Measurements from ENCODE around the gene CNTNAP2. TPM values are rescaled to one million over a fixed set of nuclear protein-coding genes. Genes with fewer than 3 reads are reported as not detected.
"Not testable (repeated sequence)": the region's sequence is repeated elsewhere in the genome, so short reads cannot be mapped to it uniquely, and the experiment has no call there.

Gene CNTNAP2
- total RNA-seq, 2 donors from 2014 or later, result not detected

DNA sequence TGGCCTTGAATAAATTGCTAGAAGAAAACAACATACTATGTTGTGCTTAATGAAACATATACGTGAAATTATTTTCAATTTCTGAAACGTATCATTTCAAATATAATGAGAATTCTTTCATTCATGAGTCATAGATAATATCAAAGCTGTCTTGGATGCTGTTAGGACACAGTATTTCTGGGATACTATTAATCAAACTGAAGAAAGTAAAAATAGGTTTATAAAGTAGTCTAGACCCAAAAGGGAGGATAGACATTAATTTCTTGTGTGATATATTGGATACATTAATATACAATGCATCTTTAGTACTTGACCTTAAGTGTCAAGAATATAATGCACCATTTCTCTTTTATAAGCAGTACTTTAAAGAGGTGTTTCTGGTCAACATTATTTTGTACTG lies 89.7 kb downstream of the CNTNAP2 start:
- no peaks in the 10 kb centered on the region for H3K27me3 Mint-ChIP-seq
- H3K36me3 Mint-ChIP-seq (ENCODE audit: low read depth), result no peaks in the 10 kb centered on the region
- no peaks in the 10 kb centered on the region for H3K4me1 Mint-ChIP-seq
- H3K27ac Mint-ChIP-seq, result no peak overlapping the region
- no peaks in the 10 kb centered on the region for H3K9me3 Mint-ChIP-seq
- H3K4me3 Mint-ChIP-seq, result no peak overlapping the region
- no peak for ATAC-seq (replicated peaks)

DNA sequence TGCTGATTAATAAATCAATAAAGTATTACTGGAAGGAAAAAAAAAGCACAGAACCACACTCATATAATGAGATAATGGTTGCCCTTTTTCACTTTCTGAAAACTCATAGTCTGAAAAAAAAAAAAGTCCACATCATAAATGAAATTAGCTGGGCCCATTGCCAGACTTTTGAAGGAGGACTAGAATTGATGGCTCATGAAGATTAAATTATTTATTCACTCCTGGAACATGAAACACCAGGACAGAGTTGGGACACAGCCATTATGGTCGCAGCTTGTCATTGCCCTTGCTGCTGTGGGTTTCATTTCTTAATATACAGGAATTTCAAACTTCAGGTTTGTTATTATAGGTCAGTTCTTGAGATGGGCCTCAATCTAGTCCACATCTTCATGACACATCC lies 91.9 kb downstream of the CNTNAP2 start:
- Mint-ChIP-seq H3K9me3 (no peaks in the 10 kb centered on the region), H3K27ac (no peak overlapping the region), H3K4me1 (no peaks in the 10 kb centered on the region), H3K4me3 (no peak overlapping the region), H3K27me3 (no peaks in the 10 kb centered on the region), H3K36me3 (ENCODE audit: low read depth) (no peaks in the 10 kb centered on the region)
- ATAC-seq (replicated peaks), result no peak

DNA sequence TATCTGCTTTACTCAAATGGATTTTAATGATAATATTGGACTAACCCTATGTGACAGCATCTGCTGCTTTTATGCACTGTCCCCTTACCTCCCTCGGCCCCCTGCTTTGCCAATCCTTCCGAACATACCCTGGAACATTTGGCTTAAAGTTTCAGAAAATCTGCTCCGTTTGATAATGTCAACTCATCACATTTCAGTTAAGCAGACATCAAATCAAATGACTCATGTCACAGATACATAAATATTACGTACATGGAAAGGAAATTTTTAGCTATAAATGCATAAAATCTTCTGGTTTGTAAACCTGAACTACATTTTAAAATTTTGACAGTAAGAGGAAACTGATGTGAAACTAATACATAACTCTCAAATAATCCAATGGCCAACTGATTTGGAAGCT lies 98.2 kb downstream of the CNTNAP2 start:
- no peak for ATAC-seq (replicated peaks)
- no peaks in the 10 kb centered on the region for H3K27me3 Mint-ChIP-seq
- H3K9me3 Mint-ChIP-seq, result peaks cover 4% of the 10 kb centered on the region
- no peak overlapping the region for H3K27ac Mint-ChIP-seq
- H3K36me3 Mint-ChIP-seq (ENCODE audit: low read depth), result no peaks in the 10 kb centered on the region
- H3K4me1 Mint-ChIP-seq, result no peaks in the 10 kb centered on the region
- H3K4me3 Mint-ChIP-seq, result no peak overlapping the region

DNA sequence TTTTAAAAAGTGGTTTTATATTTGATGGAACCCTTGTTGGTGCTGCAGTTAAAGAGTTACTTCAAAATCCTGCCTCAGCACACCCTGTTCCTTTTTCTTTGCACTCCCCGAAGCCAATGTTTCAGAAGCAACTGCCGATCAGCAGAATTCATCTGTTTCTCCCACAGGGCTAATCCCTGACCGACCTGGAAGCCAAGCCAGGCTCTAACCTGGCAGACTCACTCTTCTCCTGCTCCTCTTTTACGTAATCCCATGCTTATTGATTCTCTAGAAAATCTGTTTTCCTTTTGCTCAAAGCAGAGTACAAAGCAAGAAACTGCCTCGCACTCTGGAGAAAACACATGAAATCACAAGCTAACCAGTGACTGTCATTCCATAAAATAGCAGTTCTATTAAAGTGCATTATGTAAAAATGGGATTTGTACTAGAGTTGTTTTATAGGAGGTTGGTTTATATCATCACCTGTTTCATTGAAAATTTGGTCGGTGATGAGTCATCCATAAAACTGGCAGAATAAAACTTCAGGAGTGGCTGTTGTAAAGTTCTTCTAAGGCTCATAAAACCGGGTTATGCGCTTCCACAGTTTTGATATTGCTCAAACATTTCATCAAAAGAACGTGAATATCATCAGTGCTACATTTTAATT lies 99.9 kb downstream of the CNTNAP2 start:
- ATAC-seq (replicated peaks), result no peak
- Mint-ChIP-seq H3K27ac (no peak overlapping the region), H3K9me3 (peaks cover 7% of the 10 kb centered on the region), H3K4me1 (no peaks in the 10 kb centered on the region), H3K27me3 (no peaks in the 10 kb centered on the region), H3K4me3 (no peak overlapping the region), H3K36me3 (ENCODE audit: low read depth) (no peaks in the 10 kb centered on the region)

DNA sequence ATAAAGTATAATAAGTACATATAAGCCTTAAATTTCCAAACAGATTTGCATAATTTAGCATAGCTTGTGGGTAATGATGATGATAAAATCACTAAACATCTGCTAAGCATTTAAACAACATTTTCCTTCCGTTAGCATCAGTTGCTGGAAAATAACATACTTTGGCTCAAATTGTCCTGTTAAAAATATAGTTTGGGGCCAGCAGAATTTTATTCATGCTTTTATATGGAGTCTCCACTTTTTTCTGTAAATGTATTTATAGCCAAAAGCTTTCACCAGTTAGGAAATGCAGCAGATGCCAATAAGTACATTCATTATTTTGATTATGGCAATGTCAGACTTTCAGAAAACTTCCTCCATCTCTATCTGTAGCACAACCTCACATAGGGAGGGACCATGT lies 107.2 kb downstream of the CNTNAP2 start:
- no peak overlapping the region for H3K27ac Mint-ChIP-seq
- H3K36me3 Mint-ChIP-seq (ENCODE audit: low read depth), result no peaks in the 10 kb centered on the region
- H3K9me3 Mint-ChIP-seq, result peaks cover 13% of the 10 kb centered on the region
- no peak overlapping the region for H3K4me3 Mint-ChIP-seq
- no peaks in the 10 kb centered on the region for H3K27me3 Mint-ChIP-seq
- H3K4me1 Mint-ChIP-seq, result no peaks in the 10 kb centered on the region
- no peak for ATAC-seq (replicated peaks)

DNA sequence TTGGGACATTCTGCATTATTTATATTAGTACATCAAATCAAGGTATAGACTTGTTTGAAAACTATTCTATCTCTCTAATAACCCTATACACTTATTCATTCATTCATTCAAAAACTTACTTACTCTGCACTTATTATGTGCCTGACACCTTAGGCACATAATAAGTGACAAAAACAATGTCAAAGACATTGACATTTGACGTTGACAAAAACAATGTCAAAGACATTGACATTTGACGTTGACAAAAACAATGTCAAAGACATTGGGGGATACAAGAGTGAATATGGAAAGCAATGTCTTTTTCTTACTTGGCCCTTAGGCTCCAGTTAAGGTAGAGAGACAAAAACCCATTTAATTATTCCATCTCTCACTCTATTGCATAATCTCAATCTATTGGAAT lies 116.0 kb downstream of the CNTNAP2 start:
- H3K9me3 Mint-ChIP-seq, result no peaks in the 10 kb centered on the region
- H3K4me1 Mint-ChIP-seq, result no peaks in the 10 kb centered on the region
- no peak overlapping the region for H3K27ac Mint-ChIP-seq
- no peak for ATAC-seq (replicated peaks)
- no peak overlapping the region for H3K4me3 Mint-ChIP-seq
- H3K36me3 Mint-ChIP-seq (ENCODE audit: low read depth), result no peaks in the 10 kb centered on the region
- H3K27me3 Mint-ChIP-seq, result no peaks in the 10 kb centered on the region

DNA sequence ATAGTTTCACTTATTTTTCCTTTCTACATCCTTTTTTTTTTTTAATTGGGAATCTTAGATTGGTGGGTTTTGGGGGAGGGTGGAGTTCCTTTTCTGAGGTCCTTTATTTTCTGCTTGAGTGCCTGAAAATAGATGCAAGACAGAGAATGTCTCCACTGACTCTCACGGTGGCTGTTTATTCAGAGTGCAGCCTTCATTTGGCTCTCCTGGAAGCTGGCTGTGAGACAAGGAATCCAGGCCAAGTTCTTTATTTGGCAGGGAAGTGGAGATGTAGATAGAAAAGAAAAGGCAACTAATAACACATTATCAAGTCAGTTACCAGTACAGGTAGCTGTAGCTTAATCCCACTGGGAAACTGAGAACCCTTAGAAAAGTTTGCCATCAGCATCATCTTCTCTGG lies 118.6 kb downstream of the CNTNAP2 start:
- no peak overlapping the region for H3K4me3 Mint-ChIP-seq
- no peaks in the 10 kb centered on the region for H3K27me3 Mint-ChIP-seq
- no peak overlapping the region for H3K27ac Mint-ChIP-seq
- ATAC-seq (replicated peaks), result no peak
- H3K36me3 Mint-ChIP-seq (ENCODE audit: low read depth), result no peaks in the 10 kb centered on the region
- peaks cover 8% of the 10 kb centered on the region for H3K9me3 Mint-ChIP-seq
- no peaks in the 10 kb centered on the region for H3K4me1 Mint-ChIP-seq

DNA sequence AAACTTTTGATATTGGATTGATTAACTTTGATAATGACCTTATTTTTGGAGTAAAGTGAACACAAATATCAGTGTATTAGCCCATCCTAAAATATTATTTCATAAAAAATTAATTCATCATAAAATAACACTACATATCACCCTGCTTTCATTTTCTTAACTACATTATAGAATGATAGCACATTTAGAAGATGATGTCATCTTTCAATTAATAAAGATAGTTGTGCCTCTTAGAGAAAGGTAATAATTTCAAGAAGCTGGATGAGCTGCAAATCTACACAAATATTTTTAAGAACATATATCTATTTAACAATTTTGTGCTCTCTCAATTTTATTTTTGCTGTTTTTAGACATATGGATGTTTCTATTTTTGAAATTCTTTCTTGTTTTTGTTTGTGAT lies 126.1 kb downstream of the CNTNAP2 start:
- Mint-ChIP-seq H3K4me1 (no peaks in the 10 kb centered on the region), H3K9me3 (peaks cover 22% of the 10 kb centered on the region), H3K27ac (no peak overlapping the region), H3K36me3 (ENCODE audit: low read depth) (no peaks in the 10 kb centered on the region), H3K4me3 (no peak overlapping the region), H3K27me3 (no peaks in the 10 kb centered on the region)
- ATAC-seq (replicated peaks), result no peak

DNA sequence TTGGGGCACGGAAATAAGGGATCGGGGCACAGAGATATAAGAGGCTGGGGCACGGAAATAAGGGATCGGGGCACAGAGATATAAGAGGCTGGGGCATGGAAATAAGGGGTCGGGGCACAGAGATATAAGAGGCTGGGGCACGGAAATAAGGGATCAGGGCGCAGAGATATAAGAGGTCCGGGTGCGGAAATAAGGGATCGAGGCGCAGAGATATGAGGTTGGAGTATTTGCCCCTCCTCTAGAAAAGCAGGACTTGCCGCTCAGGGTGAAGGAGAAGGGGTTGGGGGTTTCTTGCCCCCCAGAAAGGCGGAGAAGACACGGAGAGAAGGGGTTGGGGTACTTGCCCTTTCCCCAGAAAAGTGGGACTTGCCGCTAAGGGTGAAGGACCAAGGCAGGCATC lies 131.4 kb downstream of the CNTNAP2 start:
- H3K4me1 Mint-ChIP-seq; H3K4me3 Mint-ChIP-seq; H3K27me3 Mint-ChIP-seq; H3K27ac Mint-ChIP-seq; H3K36me3 Mint-ChIP-seq (ENCODE audit: low read depth); ATAC-seq (replicated peaks): not testable (repeated sequence)
- H3K9me3 Mint-ChIP-seq, result peaks cover 20% of the 10 kb centered on the region

DNA sequence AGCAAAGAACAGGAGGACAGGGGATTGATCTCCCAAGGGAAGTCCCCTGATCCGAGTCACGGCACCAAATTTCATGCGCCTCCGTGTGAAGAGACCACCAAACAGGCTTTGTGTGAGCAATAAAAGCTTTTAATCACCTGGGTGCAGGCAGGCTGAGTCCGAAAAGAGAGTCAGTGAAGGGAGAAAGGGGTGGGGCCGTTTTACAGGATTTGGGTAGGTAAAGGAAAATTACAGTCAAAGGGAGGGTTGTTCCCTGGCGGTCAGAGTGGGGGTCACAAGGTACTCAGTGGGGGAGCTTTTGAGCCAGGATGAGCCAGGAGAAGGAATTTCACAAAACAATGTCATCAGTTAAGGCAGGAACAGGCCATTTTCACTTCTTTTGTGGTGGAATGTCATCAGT lies 132.1 kb downstream of the CNTNAP2 start:
- not testable (repeated sequence) for ATAC-seq (replicated peaks); H3K4me1 Mint-ChIP-seq

DNA sequence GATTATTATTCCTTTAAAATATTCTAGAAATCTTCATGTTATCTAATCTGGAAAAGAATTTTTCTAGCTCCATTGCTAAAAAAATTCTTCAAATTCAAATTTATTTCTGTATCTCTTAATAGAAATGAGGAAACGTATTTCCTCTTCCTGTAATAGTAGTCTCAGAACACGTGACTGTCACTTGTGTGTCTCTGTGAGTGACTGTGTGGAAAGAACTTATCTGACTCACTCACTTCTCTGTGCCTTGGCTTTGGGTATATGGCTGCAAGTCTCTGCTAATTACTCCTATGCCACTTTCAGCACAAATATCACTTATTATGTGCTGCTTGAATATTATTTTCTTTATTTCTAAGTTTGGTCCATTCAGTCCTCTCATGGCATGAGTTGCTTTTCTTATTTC lies 132.7 kb downstream of the CNTNAP2 start:
- H3K36me3 Mint-ChIP-seq (ENCODE audit: low read depth), result no peaks in the 10 kb centered on the region
- no peak overlapping the region for H3K27ac Mint-ChIP-seq
- H3K9me3 Mint-ChIP-seq, result peaks cover 16% of the 10 kb centered on the region
- no peaks in the 10 kb centered on the region for H3K4me1 Mint-ChIP-seq
- no peaks in the 10 kb centered on the region for H3K27me3 Mint-ChIP-seq
- no peak for ATAC-seq (replicated peaks)
- H3K4me3 Mint-ChIP-seq, result no peak overlapping the region

More for the DNA sequence above, 132.1 kb downstream of the CNTNAP2 start:
- not testable (repeated sequence) for H3K4me3 Mint-ChIP-seq; H3K36me3 Mint-ChIP-seq (ENCODE audit: low read depth); H3K27me3 Mint-ChIP-seq; H3K27ac Mint-ChIP-seq
- H3K9me3 Mint-ChIP-seq, result peaks cover 20% of the 10 kb centered on the region

DNA sequence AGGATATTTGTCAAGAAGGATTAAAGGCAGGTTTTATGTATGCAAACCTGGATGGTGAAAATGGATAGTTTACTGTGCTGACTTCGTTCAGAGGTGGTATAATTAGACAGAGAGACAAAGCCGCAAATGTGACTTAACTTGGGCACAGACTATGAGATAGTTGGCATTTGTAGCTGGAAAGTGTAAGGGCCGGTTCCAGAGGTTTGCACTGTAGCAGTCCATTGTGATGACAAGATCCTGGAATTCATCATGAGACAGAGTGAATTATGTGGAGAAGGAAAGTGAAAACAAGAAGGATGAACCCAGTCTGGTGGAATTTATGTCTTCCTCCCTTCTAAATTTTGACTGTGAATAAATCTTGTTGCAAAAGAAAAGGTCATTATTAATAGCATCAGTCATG lies 139.0 kb downstream of the CNTNAP2 start:
- Mint-ChIP-seq H3K27ac (no peak overlapping the region), H3K36me3 (ENCODE audit: low read depth) (no peaks in the 10 kb centered on the region), H3K9me3 (peaks cover 6% of the 10 kb centered on the region), H3K4me1 (no peaks in the 10 kb centered on the region), H3K4me3 (no peak overlapping the region), H3K27me3 (no peaks in the 10 kb centered on the region)
- ATAC-seq (replicated peaks), result no peak

DNA sequence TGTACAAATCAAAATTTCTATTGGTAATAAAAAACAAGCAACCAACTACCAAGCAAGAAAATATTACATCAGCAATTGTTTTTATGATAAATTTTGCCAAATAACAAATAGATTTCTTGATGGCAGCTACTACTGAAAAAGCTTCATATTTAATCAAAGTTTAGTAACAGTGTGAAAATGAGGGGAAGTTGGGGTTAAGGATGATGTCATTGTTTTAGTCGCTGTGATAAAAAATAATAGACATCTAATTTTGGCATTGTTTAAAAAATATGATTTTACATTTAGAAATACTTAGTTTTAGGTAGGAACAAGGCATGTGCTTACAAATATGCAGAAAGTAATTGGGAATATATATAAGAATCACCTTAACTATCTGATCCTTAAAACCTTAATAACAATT lies 145.9 kb downstream of the CNTNAP2 start:
- Mint-ChIP-seq H3K27me3 (no peaks in the 10 kb centered on the region), H3K27ac (no peak overlapping the region), H3K36me3 (ENCODE audit: low read depth) (no peaks in the 10 kb centered on the region), H3K4me1 (no peaks in the 10 kb centered on the region), H3K9me3 (peaks cover 12% of the 10 kb centered on the region), H3K4me3 (no peak overlapping the region)
- no peak for ATAC-seq (replicated peaks)

DNA sequence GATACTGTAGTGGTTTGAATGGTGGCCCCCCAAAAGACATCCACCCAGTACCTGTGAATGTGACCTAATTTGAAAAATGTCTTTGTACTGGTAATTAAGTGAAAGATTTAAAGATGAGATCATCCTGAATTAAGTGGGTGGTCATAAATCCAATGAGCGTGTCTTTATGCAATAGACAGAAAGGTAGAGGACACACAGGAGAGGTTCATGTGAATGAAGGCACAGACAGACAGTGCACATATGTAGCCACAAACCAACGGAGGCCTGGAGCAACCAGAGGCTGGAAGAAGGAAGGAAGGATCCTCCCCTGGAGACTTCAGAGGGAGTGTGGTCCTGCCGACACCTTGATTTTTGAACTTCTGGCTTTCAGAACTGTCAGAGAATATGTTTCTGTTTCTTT lies 160.3 kb downstream of the CNTNAP2 start:
- Mint-ChIP-seq H3K27ac (no peak overlapping the region), H3K36me3 (ENCODE audit: low read depth) (no peaks in the 10 kb centered on the region), H3K4me3 (no peak overlapping the region), H3K4me1 (no peaks in the 10 kb centered on the region), H3K9me3 (peaks cover 19% of the 10 kb centered on the region), H3K27me3 (no peaks in the 10 kb centered on the region)
- ATAC-seq (replicated peaks), result no peak

DNA sequence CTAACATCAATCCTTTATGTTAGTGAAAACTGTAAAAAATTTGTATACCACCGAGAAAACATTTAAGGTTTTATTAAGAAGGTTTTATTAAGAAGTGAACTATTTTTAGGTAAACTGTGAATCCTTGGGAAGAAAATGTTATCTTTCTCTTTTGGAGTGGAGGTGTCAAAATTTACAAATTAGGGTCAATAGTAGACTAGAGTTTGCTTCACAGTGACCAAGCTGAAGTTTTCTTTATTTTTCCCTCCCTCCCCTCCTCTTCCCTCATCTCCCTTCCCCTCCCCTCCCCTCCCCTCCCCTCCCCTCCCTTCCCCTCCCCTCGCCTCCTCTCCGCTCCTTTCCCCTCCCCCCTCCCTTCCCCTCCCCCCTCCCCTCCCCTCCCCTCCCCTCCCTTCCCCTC lies 168.8 kb downstream of the CNTNAP2 start:
- Mint-ChIP-seq H3K27me3 (no peaks in the 10 kb centered on the region), H3K27ac (no peak overlapping the region), H3K9me3 (peaks cover 13% of the 10 kb centered on the region), H3K36me3 (ENCODE audit: low read depth) (no peaks in the 10 kb centered on the region), H3K4me3 (no peak overlapping the region), H3K4me1 (no peaks in the 10 kb centered on the region)
- ATAC-seq (replicated peaks), result no peak

DNA sequence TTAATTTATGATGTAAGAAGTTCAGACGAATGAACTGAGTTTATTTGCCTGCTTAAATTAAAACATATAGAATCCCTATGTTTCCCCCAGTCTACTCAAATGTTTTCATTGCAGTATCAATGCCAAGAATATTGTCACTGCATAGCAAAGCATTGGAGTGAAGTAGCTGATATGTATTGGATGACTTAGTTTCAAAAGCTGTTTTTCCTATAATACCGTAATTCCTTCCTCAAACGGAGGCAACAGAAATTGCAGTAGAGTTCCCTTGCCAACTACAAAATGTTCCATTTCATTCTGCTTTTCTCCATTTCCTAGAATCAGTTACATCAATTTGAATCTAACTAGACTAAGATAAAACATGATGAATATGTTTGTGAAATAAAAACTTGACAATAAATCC lies 174.1 kb downstream of the CNTNAP2 start:
- H3K4me3 Mint-ChIP-seq, result no peak overlapping the region

More for the DNA sequence above, 174.1 kb downstream of the CNTNAP2 start:
- no peaks in the 10 kb centered on the region for H3K36me3 Mint-ChIP-seq (ENCODE audit: low read depth)
- peaks cover 13% of the 10 kb centered on the region for H3K9me3 Mint-ChIP-seq
- H3K27ac Mint-ChIP-seq, result no peak overlapping the region
- H3K27me3 Mint-ChIP-seq, result no peaks in the 10 kb centered on the region
- H3K4me1 Mint-ChIP-seq, result no peaks in the 10 kb centered on the region
- ATAC-seq (replicated peaks), result no peak

Measured in activated T-helper 17 cell treated with anti-CD3 and anti-CD28 coated beads, Interleukin-2, amount 50 U/mL, for 72 hours (primary cell).